HG03439 (cell line): ENCODE results near the gene COL5A1.

Source experiments
- ATAC-seq: cut with Tn5 transposase; IDR thresholded peaks from one replicate; pipeline ENCODE4 v1.9.1; 2021; ENCODE audit warnings: mild to moderate bottlenecking, moderate library complexity; ENCODE audit not compliant: unreplicated experiment

The COL5A1 gene

GRCh38 chr9:134641173-134641989 lies at the start of gene COL5A1:
Gene COL5A1 (plus strand): TSS chr9:134641803. CDS start chr9:134642188, 385 bp downstream.
- no peak for ATAC-seq

GRCh38 chr9:134592018-134592818 lies 49.4 kb upstream of the COL5A1 start:
- ATAC-seq = no peak

GRCh38 chr9:134592819-134593200 lies 48.8 kb upstream of the COL5A1 start:
- ATAC-seq = no peak

GRCh38 chr9:134593286-134594077 lies 48.1 kb upstream of the COL5A1 start:
- no peak for ATAC-seq

GRCh38 chr9:134594078-134594941 lies 47.3 kb upstream of the COL5A1 start:
- ATAC-seq = no peak

GRCh38 chr9:134595014-134595413 lies 46.6 kb upstream of the COL5A1 start:
- no peak for ATAC-seq

- ATAC-seq = no peak
These were observed 44.3 kb upstream of the COL5A1 start for GRCh38 chr9:134597041-134597913.

- ATAC-seq = no peak
These were observed 43.4 kb upstream of the COL5A1 start for GRCh38 chr9:134597957-134598883.

- no peak for ATAC-seq
These were observed 42.7 kb upstream of the COL5A1 start for GRCh38 chr9:134598884-134599245.

GRCh38 chr9:134600371-134600770 lies 41.2 kb upstream of the COL5A1 start:
- no peak for ATAC-seq

GRCh38 chr9:134600836-134601638 lies 40.6 kb upstream of the COL5A1 start:
- no peak for ATAC-seq

GRCh38 chr9:134601764-134602163 lies 39.8 kb upstream of the COL5A1 start:
- ATAC-seq = no peak

- ATAC-seq = no peak
These were observed 38.8 kb upstream of the COL5A1 start for GRCh38 chr9:134602547-134603362.

- ATAC-seq = no peak
These were observed 36.8 kb upstream of the COL5A1 start for GRCh38 chr9:134604834-134605233.

GRCh38 chr9:134605351-134605965 lies 36.1 kb upstream of the COL5A1 start:
- ATAC-seq = no peak

- ATAC-seq = no peak
These were observed 35.6 kb upstream of the COL5A1 start for GRCh38 chr9:134605966-134606357.
